IPS-18c (cell line): Measurements from ENCODE around the gene WNT5B.

Source experiments
- H3K4me3 ChIP-seq: 2 replicates; pipeline ENCODE4 v1.7.0; 2013; ENCODE audit warnings: low read depth, mild to moderate bottlenecking, low read length, moderate library complexity; ENCODE audit not compliant: insufficient read depth
- H3K9me3 ChIP-seq: one replicate; pipeline ENCODE4 v1.6.1; 2013; ENCODE audit warnings: mild to moderate bottlenecking, low read length, moderate library complexity; ENCODE audit not compliant: control insufficient read depth, insufficient read depth

The WNT5B gene

GRCh38 chr12:1628666-1629337 lies at the start of gene WNT5B:
Gene WNT5B (plus strand): TSS chr12:1629231. CDS start chr12:1631355, 2,124 bp downstream.
- Histone ChIP-seq H3K4me3 (peak within 1 kb of the TSS; percentile 60), H3K9me3 (no peaks in the 10 kb centered on the region)

- H3K9me3 ChIP-seq = no peaks in the 10 kb centered on the region
- no peak overlapping the region for H3K4me3 ChIP-seq
These were observed 49.2 kb upstream of the WNT5B start for GRCh38 chr12:1579651-1580435.

GRCh38 chr12:1580526-1580925 lies 48.5 kb upstream of the WNT5B start:
- Histone ChIP-seq H3K9me3 (no peaks in the 10 kb centered on the region), H3K4me3 (no peak overlapping the region)

- H3K4me3 ChIP-seq = no peak overlapping the region
- no peaks in the 10 kb centered on the region for H3K9me3 ChIP-seq
These were observed 46.9 kb upstream of the WNT5B start for GRCh38 chr12:1581973-1582708.

- Histone ChIP-seq H3K9me3 (no peaks in the 10 kb centered on the region), H3K4me3 (no peak overlapping the region)
These were observed 46.4 kb upstream of the WNT5B start for GRCh38 chr12:1582709-1583050.

GRCh38 chr12:1583421-1584078 lies 45.5 kb upstream of the WNT5B start:
- Histone ChIP-seq H3K4me3 (no peak overlapping the region), H3K9me3 (no peaks in the 10 kb centered on the region)

- Histone ChIP-seq H3K4me3 (no peak overlapping the region), H3K9me3 (no peaks in the 10 kb centered on the region)
These were observed 44.7 kb upstream of the WNT5B start for GRCh38 chr12:1584326-1584725.

- Histone ChIP-seq H3K4me3 (no peak overlapping the region), H3K9me3 (no peaks in the 10 kb centered on the region)
These were observed 41.0 kb upstream of the WNT5B start for GRCh38 chr12:1587927-1588574.

GRCh38 chr12:1588575-1588947 lies 40.5 kb upstream of the WNT5B start:
- H3K4me3 ChIP-seq = no peak overlapping the region

GRCh38 chr12:1590221-1590979 lies 38.6 kb upstream of the WNT5B start:
- no peaks in the 10 kb centered on the region for H3K9me3 ChIP-seq
- H3K4me3 ChIP-seq = peak overlapping the region; percentile 34; the same call in 1 of the 2 replicates

More at GRCh38 chr12:1588575-1588947, 40.5 kb upstream of the WNT5B start:
- H3K9me3 ChIP-seq = no peaks in the 10 kb centered on the region

- H3K9me3 ChIP-seq = no peaks in the 10 kb centered on the region
- peak overlapping the region; percentile 34; the same call in 1 of the 2 replicates for H3K4me3 ChIP-seq
These were observed 38.0 kb upstream of the WNT5B start for GRCh38 chr12:1591034-1591433.

GRCh38 chr12:1591543-1591942 lies 37.5 kb upstream of the WNT5B start:
- H3K4me3 ChIP-seq = no peak overlapping the region; the same call in 1 of the 2 replicates
- no peaks in the 10 kb centered on the region for H3K9me3 ChIP-seq

- H3K9me3 ChIP-seq = no peaks in the 10 kb centered on the region
- H3K4me3 ChIP-seq = peak overlapping the region; percentile 65
These were observed 36.4 kb upstream of the WNT5B start for GRCh38 chr12:1592444-1593173.

- Histone ChIP-seq H3K4me3 (peak overlapping the region; percentile 65), H3K9me3 (no peaks in the 10 kb centered on the region)
These were observed 35.6 kb upstream of the WNT5B start for GRCh38 chr12:1593174-1594005.

GRCh38 chr12:1594006-1594260 lies 35.1 kb upstream of the WNT5B start:
- H3K4me3 ChIP-seq = peak overlapping the region; percentile 65
- H3K9me3 ChIP-seq = no peaks in the 10 kb centered on the region
